Hematopoietic multipotent progenitor cell treated with erythropoietin and hydrocortisone succinate and interleukin-3 and kit ligand, for 6 days (in vitro differentiated cells): ENCODE measurements around the gene P2RX7.

Experiments used
- DNase-seq: peaks from one replicate; pipeline ENCODE4 v3.0.0-alpha.2; 2015

Gene P2RX7

DNA sequence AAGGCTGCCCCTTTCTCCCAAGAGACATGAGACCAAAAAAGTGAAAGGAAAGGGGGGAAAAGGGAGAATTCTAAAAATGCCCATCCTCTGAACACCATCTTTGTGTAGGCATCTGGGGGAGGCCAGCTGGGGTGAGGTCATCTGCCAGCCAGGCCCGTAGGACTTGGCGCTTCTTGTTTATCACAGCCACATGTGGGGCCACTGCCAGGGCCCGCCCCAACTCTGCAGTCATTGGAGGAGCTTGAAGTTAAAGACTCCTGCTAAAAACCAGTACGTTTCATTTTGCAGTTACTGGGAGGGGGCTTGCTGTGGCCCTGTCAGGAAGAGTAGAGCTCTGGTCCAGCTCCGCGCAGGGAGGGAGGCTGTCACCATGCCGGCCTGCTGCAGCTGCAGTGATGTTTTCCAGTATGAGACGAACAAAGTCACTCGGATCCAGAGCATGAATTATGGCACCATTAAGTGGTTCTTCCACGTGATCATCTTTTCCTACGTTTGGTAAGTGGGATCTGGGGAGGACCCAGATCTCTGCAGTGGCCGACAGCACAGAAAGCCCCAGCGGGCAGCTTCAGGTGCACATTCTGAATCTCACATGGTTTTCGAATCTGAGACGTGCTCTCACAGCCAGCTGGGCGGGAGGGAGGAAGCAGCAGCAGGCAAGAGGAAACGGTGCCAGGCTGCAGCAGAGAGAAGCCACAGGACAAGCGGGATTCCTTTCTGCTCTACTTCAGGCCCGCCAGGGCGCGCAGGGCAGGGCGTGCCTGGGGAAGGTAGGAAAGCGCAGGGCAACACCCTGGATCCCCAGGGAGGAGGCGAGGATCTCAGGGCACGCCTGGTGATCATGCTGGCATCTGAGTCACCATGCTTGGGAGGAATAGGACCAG is at the start of gene P2RX7:
Gene P2RX7 (plus strand): TSS at position 276 of the 881 bp plus-strand sequence. CDS start 95 bp downstream, at position 371.
- DNase-seq = peak; percentile 85

DNA sequence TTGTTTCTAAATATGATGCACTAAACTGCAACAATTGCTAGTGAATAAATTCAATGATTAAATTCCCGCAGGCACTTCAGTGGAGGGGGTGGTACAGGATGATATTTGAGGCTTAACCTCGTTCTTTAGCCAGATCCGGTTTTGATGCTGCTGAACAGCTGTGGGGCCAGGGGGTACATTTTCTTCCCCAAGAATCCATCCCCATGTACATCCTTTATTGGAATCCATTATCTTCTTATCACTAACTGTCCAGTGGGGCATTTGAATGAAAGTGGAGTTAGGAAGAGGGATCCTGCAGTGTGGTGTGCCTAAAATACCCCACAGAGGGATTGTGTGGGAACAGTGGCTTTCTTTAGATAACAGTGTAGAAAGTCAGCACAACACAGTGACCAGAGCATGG is 48.4 kb upstream of the P2RX7 start:
- DNase-seq = no peak

DNA sequence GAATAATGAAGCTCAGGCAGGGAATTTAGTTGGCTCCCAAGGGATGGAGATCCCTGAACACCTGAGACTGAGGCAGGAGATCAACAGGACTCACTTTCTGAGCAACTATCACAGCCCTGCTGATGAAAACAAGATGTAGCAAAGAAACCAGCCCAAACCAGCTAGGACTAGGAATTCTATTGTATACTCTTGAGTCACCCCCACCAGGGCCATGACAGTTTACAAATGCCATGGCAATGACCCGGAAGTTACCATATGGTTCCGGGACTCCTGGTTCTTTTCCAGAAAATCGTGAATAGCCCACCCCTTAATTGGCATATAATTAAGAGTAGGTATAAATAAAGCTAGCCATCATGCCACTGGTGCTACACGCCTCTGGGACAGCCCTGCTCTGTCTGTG is 47.6 kb upstream of the P2RX7 start:
- DNase-seq = no peak

DNA sequence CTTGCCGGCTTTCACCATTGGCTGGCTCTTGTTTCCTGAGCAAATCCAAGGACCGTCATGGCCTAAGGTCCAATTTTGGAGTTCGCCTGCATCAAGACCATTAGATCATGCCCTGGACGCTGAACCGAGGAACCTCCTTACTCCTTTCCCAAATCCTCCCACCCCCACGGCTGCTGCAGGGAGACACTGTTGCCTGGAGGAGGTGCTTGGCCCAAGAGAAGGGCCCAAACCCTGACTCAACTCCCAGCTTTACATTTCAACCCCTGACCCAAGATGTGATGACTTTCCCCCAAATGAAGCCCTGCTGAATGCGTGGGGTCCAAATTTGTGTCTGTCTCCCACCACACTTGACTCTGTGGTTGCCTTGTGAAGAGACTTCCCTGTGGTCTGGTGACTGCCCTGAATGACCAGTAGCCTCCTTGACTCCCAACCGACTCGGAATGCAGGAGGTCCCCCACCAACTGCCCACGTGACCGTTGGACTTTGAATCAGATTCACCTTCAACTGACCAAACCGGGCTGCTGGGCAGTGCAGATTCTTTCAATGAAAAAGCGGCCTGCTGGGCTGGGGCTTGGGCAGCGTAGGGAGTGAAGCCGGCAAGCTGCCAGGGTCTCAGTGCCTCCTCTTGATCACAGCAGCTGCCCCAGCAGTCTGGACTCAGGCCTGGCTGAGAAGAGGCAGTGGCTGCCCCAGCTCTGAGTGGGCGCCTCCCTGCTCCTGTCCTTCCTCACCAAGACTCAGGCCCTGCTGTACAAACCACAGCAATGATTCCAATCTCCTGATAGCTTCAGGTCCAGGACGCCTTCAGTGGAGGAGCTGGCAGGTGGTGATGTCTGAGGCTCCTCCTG is 46.9 kb upstream of the P2RX7 start:
- DNase-seq = no peak

DNA sequence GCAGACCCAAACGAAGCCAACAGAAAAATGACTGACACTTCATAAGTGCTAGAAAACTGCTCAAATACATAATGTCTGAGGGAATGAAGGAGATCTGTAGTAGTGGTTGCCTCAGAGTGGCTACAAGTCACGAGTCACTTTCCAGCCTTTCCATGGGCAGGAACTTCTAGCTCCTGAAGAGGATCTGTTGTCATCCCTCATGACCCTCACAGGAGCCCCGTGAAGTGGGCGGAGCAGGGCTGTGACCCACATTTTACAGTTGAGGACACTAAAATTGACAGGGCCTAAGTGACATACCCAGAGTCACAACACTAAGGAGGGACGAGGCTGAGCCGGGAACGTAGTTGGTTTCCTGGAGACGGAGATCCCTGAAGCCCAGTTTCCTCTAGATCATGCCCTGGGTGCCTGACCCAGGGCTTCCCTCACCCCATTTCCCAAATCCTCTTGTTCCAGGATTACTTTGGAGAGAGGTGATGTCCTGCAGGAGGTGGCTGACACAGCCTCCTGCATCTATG is 45.8 kb upstream of the P2RX7 start:
- no peak for DNase-seq

GRCh38 chr12:121087467-121088194 is 45.0 kb upstream of the P2RX7 start:
- DNase-seq = no peak

DNA sequence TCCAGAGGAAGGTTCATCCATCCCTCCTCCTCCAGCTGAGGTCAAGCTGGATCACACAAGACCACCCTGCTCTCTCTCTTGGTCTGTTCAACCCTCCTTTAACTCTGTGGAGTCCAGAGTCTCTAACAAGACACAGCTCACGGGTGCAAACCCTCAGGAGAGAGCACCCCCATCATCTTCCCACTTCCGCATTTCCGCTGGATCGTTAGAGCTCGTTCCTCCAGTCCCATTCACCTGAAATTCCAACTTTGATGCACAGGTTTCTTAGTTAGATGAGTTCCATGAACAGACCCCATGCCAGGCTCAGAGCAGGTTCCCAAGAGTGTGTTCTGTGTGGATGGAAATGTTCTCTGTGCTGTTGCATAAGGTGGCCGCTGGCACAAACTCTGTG is 44.5 kb upstream of the P2RX7 start:
- no peak for DNase-seq

DNA sequence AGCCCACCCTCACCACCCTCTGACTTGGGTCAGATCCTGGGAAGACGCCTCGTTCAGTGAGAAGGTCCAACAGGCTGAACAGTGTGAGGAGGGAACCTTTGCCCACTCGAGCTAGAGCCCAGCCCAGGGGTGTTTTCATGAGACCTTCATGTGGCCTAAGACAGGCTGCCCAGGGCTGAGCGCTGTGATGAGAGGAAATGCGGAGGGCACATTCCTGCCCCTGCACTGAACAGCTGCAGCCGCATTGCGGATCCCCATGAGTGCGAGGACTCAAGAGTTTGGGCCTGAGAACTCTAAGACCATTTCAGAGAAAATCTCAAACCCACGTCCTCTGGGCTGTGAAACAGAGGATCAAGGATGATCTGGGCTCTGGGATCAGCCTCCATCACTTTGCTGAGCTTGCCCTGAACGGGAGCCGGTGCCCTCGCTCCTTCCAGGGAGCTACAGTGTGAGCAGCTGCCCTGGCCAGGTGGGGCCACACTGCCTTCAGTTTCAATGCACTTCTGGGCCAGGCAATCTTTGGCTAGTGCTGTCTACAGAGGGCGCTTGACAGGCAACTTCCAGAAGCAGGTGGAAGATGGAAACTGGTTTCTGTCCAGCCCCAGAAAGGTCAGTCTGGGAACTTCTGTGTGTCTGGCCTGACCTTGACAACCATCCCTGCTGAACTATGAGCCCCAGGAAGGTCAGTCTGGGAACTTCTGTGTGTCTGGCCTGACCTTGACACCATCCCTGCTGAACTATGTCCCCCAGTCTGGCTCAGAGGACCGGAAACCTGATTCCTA is 43.5 kb upstream of the P2RX7 start:
- peak; percentile 16 for DNase-seq

- DNase-seq = no peak
Measured at GRCh38 chr12:121089813-121090430, 42.8 kb upstream of the P2RX7 start.

DNA sequence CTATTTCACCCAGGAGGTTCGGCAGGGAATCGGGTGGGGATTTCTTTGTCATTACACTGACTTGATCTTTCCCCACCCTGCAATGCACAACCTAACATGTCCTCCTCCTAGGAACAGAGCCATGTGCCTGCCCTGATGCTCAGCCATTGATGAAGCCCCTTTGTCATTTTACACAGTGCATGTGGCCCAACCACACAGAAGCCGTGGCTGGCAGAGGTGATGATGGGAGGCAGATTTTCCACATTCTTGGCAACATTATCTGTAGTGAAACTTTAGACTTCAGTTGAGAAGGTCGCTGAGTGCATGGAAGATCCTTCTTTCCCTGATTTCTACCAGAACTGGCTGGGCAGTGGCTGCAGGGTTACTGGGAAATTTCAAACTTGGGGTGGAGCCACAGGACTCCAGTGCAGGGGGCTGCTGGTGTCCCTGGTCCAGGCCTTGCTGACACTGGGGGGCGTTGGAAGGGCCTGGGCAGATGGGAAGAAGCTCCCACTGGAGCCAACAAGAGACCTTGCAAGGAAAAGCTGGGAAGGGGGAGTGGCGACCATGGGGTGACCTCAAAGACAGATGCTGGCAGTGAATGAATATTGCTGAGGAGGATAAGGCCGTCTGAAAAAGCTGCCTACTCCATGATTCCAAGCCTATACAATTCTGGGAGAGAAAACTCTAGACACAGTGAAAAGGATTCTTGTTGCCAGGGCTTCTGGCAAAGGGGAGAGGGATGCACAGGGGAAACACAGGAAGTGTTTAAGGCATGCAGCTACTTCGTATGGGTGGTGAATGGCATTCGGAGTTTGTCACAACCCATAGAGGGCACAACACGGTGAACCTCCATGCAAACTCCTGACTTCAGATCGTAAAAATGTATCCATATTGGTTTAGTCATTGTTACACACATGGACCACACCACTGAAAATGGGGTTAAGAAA is 41.8 kb upstream of the P2RX7 start:
- no peak for DNase-seq

DNA sequence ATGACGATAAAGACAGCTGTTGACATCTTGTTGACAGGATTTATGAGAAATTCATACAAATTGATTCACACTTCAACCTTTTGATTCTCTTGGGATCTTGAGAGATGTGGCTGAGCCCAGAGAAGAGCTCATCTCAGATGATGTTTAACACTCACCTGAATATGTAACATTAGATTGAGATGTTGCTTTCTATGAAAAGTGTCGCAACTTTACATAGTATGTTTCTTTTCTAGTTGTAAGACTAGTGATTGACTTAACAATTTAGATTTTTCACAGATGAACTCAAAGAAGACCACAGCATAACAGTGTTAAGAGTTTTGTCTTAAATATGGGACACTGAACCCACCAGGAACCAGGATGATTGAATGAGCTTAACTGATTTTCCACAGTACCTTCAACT is 40.6 kb upstream of the P2RX7 start:
- DNase-seq = no peak

GRCh38 chr12:121093487-121093891 is 39.2 kb upstream of the P2RX7 start:
- DNase-seq = no peak

DNA sequence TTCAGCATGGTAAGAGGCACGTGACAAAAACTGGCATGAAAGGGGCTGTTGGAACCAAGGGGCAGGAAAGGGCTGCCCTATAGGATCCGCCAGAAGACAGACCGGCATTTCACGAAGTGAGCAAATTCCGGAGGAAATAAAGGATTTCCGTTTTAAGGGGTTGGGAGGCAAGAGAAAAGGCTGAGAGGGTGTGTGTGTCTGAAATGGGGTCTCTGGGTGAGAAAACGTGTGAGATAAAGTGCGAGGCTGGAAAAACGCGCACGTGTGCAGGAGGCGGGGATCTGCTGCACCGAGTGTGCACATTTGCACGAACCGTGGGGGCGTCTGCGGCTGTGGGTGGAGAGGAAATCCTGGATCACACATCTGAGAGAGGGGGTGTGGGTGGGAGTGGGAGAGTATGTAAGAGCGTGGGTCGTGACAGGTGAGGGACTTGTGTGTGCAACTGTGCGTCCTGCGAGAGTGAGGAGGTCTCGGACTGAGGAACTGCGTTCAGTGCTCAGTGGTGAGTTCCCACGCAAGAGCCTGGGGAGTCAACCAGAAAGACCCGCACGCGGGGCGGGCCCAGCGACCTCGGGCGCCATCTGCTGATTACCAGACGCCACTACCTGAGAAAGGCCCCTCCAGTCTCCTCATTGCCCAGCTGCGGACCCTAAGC is 37.0 kb upstream of the P2RX7 start:
- DNase-seq = peak; percentile 83

DNA sequence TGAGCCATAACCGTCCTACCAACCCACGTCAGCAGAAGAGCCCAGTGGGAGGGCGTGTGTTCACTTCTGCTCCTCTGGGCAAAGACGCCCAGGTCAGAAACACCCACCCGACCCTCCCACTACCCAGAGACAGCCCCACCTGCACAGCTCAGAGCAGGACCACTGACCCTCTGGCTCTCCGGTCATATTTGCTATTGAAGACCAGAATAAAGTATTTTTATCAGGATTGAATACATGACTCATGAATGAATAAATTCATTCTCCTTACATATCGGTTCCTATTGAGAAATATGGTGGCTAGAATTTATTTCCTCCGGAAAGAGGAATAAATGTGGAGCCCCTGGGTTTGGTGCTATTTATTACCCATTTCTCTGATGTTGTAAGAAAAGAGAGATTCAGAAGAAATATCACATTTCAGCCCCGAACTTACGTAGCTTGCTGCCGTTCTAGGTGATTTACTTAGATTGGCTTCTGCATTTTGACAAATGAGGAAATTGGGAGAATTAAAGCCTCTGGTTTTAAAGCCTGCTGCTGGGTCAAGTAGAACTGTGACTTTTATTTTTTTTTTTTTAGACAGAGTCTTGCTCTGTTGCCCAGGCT is 36.4 kb upstream of the P2RX7 start:
- peak; percentile 35 for DNase-seq

GRCh38 chr12:121099779-121100178 is 32.9 kb upstream of the P2RX7 start:
- no peak for DNase-seq

DNA sequence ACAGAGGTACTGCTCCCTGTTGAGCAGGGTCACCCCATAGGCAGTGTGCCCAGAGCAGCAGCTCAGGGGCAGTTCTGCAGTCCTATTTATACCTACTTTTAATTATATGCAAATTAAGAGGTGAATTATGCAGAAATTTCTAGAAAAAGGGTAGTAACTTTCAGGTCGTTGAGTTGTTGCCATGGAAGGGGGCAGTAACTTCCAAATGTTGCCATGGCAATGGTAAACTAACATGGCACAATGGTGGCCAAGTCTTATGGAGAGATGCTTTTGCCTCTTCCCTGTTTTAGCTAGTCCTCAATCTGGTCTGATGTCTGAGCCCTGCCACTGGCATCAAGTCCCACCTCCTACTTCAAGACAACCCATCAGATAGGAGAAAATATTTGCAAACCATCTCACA is 30.4 kb upstream of the P2RX7 start:
- DNase-seq = no peak

- DNase-seq = no peak
Measured at GRCh38 chr12:121107681-121108080, 25.0 kb upstream of the P2RX7 start.

DNA sequence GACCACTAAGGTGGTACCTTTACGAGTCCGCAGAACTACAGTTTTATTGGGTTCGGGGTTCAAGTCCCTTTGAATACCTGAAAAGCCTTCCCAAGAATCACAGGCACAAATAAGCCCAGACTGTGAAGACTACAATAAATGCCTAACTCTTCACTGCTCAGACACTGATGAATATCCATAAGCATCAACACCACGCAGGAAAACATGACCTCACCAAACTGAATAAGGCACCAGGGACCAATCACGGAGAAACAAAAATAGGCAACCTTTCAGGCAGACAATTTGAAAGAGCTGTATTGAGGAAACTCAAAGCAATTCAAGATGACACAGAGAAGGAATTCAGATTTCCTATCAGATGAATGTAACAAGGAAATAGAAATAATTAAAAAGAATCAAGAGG is 24.2 kb upstream of the P2RX7 start:
- DNase-seq = no peak

- peak; percentile 84 for DNase-seq
Measured at GRCh38 chr12:121110211-121110940, 22.3 kb upstream of the P2RX7 start.
